ENCODE measurements around the gene SORT1. TPM values are rescaled to one million over a fixed set of nuclear protein-coding genes. Genes with fewer than 3 reads are reported as not detected.

Gene SORT1
- total RNA-seq, 1 donor: 48.5 TPM

GRCh38 chr1:109262231-109263055 lies 135.3 kb downstream of the SORT1 start:
- Histone ChIP-seq H3K27me3 (ENCODE audit: insufficient read depth, low read length) (no peaks in the 10 kb centered on the region), H2AFZ (ENCODE audit: low read length) (no peak overlapping the region), H3K4me2 (ENCODE audit: insufficient read depth, low read length) (no peak overlapping the region), H3K36me3 (ENCODE audit: insufficient read depth, low read length) (no peaks in the 10 kb centered on the region), H3K9me3 (ENCODE audit: low read depth, low read length) (no peaks in the 10 kb centered on the region), H3K27ac (ENCODE audit: low read depth, low read length) (no peak overlapping the region), H3K4me3 (ENCODE audit: insufficient read depth, low read length) (no peak overlapping the region), H4K20me1 (ENCODE audit: insufficient read depth, low read length) (no peaks in the 10 kb centered on the region), H3K4me1 (ENCODE audit: insufficient read depth, low read length) (peaks cover 6% of the 10 kb centered on the region), H3K79me2 (ENCODE audit: insufficient read depth, low read length) (no peaks in the 10 kb centered on the region)
- no peak for TF ChIP-seq CTCF (IDR thresholded peaks at IDR 0.05; ENCODE audit: extremely low read depth, low read depth, low read length)
- peak; percentile 75 for DNase-seq (ENCODE audit: insufficient read length, low spot score, missing footprints)

- Histone ChIP-seq H3K4me2 (ENCODE audit: insufficient read depth, low read length) (no peak overlapping the region), H3K9me3 (ENCODE audit: low read depth, low read length) (no peaks in the 10 kb centered on the region), H4K20me1 (ENCODE audit: insufficient read depth, low read length) (no peaks in the 10 kb centered on the region), H3K27me3 (ENCODE audit: insufficient read depth, low read length) (no peaks in the 10 kb centered on the region), H3K36me3 (ENCODE audit: insufficient read depth, low read length) (no peaks in the 10 kb centered on the region), H3K4me3 (ENCODE audit: insufficient read depth, low read length) (no peak overlapping the region), H3K27ac (ENCODE audit: low read depth, low read length) (no peak overlapping the region), H3K79me2 (ENCODE audit: insufficient read depth, low read length) (no peaks in the 10 kb centered on the region), H3K4me1 (ENCODE audit: insufficient read depth, low read length) (no peaks in the 10 kb centered on the region), H2AFZ (ENCODE audit: low read length) (no peak overlapping the region)
- TF ChIP-seq CTCF (IDR thresholded peaks at IDR 0.05; ENCODE audit: extremely low read depth, low read depth, low read length): no peak
- DNase-seq (ENCODE audit: insufficient read length, low spot score, missing footprints): peak; percentile 0
Measured at GRCh38 chr1:109261578-109261977, 136.1 kb downstream of the SORT1 start.

GRCh38 chr1:109261006-109261405 lies 136.7 kb downstream of the SORT1 start:
- no peaks in the 10 kb centered on the region for H3K36me3 ChIP-seq (ENCODE audit: insufficient read depth, low read length)
- no peak overlapping the region for H3K4me3 ChIP-seq (ENCODE audit: insufficient read depth, low read length)
- no peak overlapping the region for H3K4me2 ChIP-seq (ENCODE audit: insufficient read depth, low read length)
- no peaks in the 10 kb centered on the region for H4K20me1 ChIP-seq (ENCODE audit: insufficient read depth, low read length)
- no peak overlapping the region for H3K27ac ChIP-seq (ENCODE audit: low read depth, low read length)
- H3K79me2 ChIP-seq (ENCODE audit: insufficient read depth, low read length): no peaks in the 10 kb centered on the region
- H3K27me3 ChIP-seq (ENCODE audit: insufficient read depth, low read length): no peaks in the 10 kb centered on the region
- H2AFZ ChIP-seq (ENCODE audit: low read length): no peak overlapping the region
- H3K9me3 ChIP-seq (ENCODE audit: low read depth, low read length): no peaks in the 10 kb centered on the region
- no peak for TF ChIP-seq CTCF (IDR thresholded peaks at IDR 0.05; ENCODE audit: extremely low read depth, low read depth, low read length)
- H3K4me1 ChIP-seq (ENCODE audit: insufficient read depth, low read length): no peaks in the 10 kb centered on the region
- DNase-seq (ENCODE audit: insufficient read length, low spot score, missing footprints): peak; percentile 82

GRCh38 chr1:109259674-109260557 lies 137.8 kb downstream of the SORT1 start:
- H3K36me3 ChIP-seq (ENCODE audit: insufficient read depth, low read length): no peaks in the 10 kb centered on the region

More at GRCh38 chr1:109259674-109260557, 137.8 kb downstream of the SORT1 start:
- no peak overlapping the region for H3K4me3 ChIP-seq (ENCODE audit: insufficient read depth, low read length)
- H3K9me3 ChIP-seq (ENCODE audit: low read depth, low read length): no peaks in the 10 kb centered on the region
- H4K20me1 ChIP-seq (ENCODE audit: insufficient read depth, low read length): no peaks in the 10 kb centered on the region
- H3K4me1 ChIP-seq (ENCODE audit: insufficient read depth, low read length): no peaks in the 10 kb centered on the region
- no peak overlapping the region for H3K27ac ChIP-seq (ENCODE audit: low read depth, low read length)
- H3K79me2 ChIP-seq (ENCODE audit: insufficient read depth, low read length): no peaks in the 10 kb centered on the region
- peak; percentile 84 for DNase-seq (ENCODE audit: insufficient read length, low spot score, missing footprints)
- no peak overlapping the region for H2AFZ ChIP-seq (ENCODE audit: low read length)
- TF ChIP-seq CTCF (IDR thresholded peaks at IDR 0.05; ENCODE audit: extremely low read depth, low read depth, low read length): no peak
- H3K4me2 ChIP-seq (ENCODE audit: insufficient read depth, low read length): no peak overlapping the region
- H3K27me3 ChIP-seq (ENCODE audit: insufficient read depth, low read length): no peaks in the 10 kb centered on the region

Measured in osteoblast (primary cell).